ENCODE data around the gene UBXN6.
A peak's percentile ranks its signal among the peaks of the same experiment; 100 is the strongest.

The UBXN6 gene, protein sequence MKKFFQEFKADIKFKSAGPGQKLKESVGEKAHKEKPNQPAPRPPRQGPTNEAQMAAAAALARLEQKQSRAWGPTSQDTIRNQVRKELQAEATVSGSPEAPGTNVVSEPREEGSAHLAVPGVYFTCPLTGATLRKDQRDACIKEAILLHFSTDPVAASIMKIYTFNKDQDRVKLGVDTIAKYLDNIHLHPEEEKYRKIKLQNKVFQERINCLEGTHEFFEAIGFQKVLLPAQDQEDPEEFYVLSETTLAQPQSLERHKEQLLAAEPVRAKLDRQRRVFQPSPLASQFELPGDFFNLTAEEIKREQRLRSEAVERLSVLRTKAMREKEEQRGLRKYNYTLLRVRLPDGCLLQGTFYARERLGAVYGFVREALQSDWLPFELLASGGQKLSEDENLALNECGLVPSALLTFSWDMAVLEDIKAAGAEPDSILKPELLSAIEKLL

DNA sequence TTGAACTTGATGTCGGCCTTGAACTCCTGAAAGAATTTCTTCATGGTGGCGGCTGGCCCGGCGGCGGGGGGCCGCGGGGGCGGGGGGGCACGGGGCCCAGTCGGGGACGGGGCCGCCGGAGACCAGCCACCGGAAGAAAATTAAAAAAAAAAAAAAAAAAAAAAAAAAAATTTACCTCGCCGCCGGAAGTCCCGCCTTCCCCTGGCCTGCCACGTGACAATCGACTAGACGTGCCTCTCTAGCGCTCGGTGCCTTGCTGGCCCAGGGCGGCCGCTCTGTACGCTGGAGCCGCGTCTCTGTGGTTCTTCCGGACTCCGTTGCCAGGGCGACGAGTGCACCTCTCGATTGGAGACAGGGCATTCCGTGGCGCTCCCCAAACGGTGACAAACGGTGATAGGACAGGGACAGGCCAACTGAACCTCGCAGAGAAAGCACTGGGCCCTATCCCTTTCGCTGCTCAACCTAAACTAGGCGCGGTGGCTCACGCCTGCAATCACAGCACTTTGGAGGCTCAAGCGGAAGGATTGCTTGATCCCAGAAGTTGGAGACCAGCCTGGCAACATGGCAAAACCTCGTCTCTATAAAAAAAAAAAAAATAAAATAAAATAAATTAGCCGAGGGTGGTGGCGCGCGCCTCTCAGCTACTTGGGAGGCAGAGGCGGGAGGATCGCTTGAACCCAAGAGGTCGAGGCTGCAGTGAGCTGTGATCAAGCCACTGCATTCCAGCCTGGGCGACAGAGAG is at the start of gene UBXN6:
Gene UBXN6, minus strand, starts transcription at position 141 of the 742 bp plus-strand sequence. Its CDS starts 97 bp downstream, at position 44.
- DNase-seq (ENCODE audit: low read depth in 2 of 2): peak; percentile 94 to 96

- no peak for DNase-seq (ENCODE audit: low read depth in 2 of 2)
These were observed 49.5 kb upstream of the UBXN6 start for GRCh38 chr19:4507150-4507452.

- DNase-seq (ENCODE audit: low read depth in 2 of 2): no peak
These were observed 49.0 kb upstream of the UBXN6 start for GRCh38 chr19:4506449-4507149.

- no peak for DNase-seq (ENCODE audit: low read depth in 2 of 2)
These were observed 48.2 kb upstream of the UBXN6 start for GRCh38 chr19:4505570-4506448.

- no peak for DNase-seq (ENCODE audit: low read depth in 2 of 2)
These were observed 47.4 kb upstream of the UBXN6 start for GRCh38 chr19:4504891-4505569.

GRCh38 chr19:4504297-4504701 is 46.7 kb upstream of the UBXN6 start:
- DNase-seq (ENCODE audit: low read depth in 2 of 2): no peak

DNA sequence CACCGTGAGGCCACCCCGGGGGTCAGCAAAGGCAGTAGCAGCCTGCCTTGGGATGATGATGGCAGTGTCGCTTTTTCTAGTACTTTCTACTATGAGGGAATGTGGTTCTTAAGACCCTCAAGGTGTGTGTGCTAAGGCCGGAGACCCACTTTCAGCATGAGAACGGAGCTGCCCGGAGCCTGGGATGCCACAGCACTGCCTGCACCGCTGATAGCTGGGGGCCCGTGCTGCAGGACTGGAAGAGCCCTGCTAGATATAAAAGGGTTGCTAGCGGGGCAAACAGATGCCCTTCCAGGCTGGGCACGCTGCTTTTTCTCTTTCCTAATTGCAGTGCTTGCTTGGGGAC is 46.2 kb upstream of the UBXN6 start:
- no peak for DNase-seq (ENCODE audit: low read depth in 2 of 2)

DNA sequence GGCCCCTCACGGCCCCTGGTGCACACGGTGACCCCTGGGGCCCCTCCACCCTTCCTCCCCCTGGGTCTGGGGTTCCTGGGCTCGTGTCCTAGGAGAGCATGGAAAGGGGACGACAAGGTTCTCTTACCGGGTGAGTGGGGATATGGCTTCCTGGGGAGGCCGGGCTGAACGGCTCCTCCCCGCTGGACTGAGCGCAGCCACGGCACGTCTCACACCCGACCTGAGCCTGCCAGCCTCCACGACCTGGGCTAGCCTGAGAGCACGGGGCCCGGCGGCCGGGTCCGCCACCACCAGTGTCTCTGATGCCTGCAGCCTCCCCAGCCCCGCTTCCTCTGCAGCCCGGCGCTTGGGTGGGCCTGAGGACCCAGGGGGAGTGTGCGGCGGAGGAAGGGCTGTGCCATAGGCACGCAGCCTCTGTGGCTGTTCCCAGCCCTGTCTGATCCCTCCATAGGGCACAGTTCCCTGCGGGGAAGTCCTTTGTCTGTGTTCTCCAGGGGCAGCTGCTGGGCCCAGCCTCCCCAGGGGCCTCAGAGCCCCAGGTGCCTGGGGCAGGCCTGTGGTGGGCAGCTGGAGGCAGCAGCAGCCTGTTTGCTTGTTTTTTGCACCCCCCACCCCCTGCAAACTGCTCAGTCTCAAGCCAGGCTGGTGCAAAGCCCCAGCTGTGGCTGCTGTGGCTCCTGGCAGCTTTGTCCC is 45.7 kb upstream of the UBXN6 start:
- DNase-seq (ENCODE audit: low read depth in 2 of 2): no peak

DNA sequence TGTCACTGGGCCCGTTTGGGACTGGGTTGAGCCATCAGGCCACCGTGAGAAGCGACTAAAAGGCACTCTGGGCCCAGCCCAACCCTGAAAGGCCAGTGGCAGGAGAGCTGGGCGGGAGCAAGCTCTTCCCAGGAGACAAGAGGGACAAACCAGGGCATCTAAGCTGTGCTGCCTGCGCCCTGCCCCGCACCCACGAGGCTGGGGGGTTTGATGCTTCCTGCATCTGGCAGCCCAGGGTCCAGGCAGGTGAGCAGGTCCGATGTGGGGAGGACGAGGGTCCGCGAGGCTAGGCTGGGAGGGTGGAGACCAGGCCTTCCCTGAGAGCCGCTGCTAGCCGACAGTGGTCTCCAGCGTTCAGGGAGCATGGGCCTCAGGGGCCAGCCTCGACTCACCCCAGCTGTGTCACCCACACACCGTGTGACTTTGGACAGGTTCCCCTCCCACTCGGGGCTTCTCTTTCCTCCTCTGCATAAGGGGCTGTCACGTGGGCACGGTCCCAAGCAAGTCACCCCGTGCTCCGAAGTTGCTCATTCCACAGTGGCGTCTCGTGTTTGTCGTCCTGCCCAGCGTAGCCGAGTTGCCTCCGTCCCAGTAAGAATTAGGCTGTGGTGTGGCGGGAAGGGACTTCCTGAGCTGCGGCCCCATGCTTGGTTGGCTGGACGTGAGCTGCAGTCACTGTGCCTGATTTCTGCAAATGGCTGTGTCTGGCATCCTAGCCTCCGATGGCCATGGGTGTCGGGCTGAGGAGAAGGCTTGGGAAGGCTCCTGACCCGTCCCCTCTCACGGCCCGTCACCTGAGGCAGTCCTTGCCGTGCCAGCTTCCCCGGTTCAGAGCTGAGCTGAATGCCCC is 44.9 kb upstream of the UBXN6 start:
- no peak for DNase-seq (ENCODE audit: low read depth in 2 of 2)

- DNase-seq (ENCODE audit: low read depth in 2 of 2): no peak
These were observed 44.1 kb upstream of the UBXN6 start for GRCh38 chr19:4501691-4502090.

- DNase-seq (ENCODE audit: low read depth in 2 of 2): no peak
These were observed 43.4 kb upstream of the UBXN6 start for GRCh38 chr19:4500841-4501591.

- DNase-seq (ENCODE audit: low read depth in 2 of 2): no peak
These were observed 42.3 kb upstream of the UBXN6 start for GRCh38 chr19:4499855-4500254.

GRCh38 chr19:4499318-4499717 is 41.7 kb upstream of the UBXN6 start:
- DNase-seq (ENCODE audit: low read depth in 2 of 2): no peak

GRCh38 chr19:4498694-4499093 is 41.1 kb upstream of the UBXN6 start:
- no peak for DNase-seq (ENCODE audit: low read depth in 2 of 2)

- no peak for DNase-seq (ENCODE audit: low read depth in 2 of 2)
These were observed 40.3 kb upstream of the UBXN6 start for GRCh38 chr19:4497770-4498389.

GRCh38 chr19:4496304-4496703 is 38.7 kb upstream of the UBXN6 start:
- no peak for DNase-seq (ENCODE audit: low read depth in 2 of 2)

- no peak for DNase-seq (ENCODE audit: low read depth in 2 of 2)
These were observed 37.9 kb upstream of the UBXN6 start for GRCh38 chr19:4495471-4495870.

GRCh38 chr19:4494691-4495064 is 37.1 kb upstream of the UBXN6 start:
- DNase-seq (ENCODE audit: low read depth in 2 of 2): no peak

Measured in stimulated activated CD8-positive, alpha-beta memory T cell treated with anti-CD3 and anti-CD28 coated beads, Interleukin-7, amount 100 ng/mL, for 4 hours (primary cell).